ENCODE measurements around the gene ENOX1.
A peak's percentile ranks its signal among the peaks of the same experiment; 100 is the strongest.
"Not testable (repeated sequence)": the region's sequence is repeated elsewhere in the genome, so short reads cannot be mapped to it uniquely, and the experiment has no call there.

ENOX1 gene

DNA sequence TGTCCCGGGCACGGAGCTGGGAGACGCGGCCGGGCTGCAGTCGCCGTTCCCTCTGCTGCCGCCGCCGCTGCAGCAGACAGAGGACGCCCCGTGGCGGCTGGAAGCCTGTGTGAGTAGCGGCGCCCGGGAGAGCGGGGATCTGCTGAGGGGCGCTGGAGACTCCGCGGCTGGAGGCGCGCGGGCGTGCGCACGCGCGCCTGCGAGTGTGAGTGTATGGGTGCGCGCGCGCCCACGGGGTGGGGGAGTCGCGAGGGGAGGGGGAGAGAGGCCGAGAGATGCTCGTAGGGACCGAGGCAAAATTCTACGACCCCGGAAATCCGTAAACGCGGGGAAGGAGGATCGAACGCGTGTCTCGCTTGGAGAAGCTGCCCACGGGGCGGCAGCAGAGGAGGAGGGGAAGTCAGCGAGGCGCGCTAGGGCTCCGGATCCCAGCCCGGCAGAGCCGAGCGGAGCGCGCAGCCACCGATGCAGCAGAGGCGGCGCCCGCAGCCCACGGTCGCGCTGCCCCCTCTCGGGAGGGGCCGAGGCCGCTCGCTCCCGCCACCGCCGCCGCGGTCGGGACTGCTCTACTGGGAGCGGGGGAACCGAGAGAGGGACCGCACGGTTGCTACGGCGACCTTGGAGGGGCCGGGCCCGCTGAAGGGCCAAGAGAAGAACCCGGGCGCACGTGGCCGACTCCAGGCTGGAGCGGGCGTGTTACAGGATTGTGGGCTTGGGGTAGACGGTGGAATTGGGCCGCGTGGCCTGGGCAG, at the start of gene ENOX1:
Gene ENOX1 (minus strand): TSS at position 207 of the 752 bp plus-strand sequence.
- DNase-seq = peak; percentile 93

DNA sequence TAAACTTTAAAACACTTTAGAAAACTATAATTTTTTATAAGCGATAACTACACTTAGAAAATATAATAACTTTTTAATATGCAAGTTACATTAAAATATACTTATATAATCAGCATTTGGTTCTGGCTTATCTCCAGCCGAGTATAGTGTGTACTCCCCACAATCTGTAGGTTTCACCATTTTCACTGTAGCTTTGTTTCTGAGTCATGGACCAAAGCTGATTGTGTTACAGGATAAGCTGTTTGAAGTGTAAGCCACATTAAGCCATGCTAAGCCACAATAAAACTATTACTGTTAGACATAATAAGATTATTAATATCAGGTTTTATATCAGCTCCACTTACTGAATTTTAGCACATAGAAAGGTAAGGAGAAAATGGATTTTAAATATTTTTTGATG, 48.9 kb upstream of the ENOX1 start:
- no peak for DNase-seq

DNA sequence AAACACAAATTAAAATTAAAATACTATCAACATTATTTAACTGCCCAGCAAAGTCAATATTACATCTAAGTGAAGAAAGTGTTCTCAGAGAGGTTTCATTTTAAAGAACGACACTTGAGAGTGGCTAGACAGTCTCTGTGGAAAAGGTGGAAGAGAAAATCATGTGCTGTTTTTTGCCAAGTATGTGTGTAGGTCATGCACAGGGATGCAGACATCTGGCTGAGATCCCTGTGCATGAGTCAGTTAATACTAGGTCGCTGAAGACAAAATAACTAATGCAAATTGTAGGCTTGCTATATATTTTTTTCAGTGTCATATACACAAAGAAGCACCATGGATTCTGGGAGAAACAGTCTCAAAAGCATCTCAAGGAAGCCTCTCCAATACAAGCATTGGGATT, 44.3 kb upstream of the ENOX1 start:
- no peak for DNase-seq

DNA sequence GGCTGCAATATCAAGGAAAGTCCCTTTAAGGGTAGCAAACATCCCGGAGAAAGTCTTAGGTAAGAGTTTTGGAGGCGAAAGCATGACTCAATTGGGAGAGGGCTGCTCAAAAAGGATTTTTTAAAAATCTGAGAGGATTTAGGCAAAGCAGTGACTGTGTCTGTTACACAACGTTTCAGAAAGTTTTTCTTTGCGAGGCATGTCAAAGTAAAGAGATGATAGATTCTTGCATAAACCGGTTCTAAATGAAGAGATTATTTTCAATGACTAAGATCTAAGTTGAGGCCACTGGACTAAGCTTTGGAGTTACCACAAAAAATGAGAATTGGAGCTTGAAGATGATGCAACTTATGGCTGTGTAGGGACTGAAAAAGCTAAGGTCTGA, 43.7 kb upstream of the ENOX1 start:
- no peak for DNase-seq

DNA sequence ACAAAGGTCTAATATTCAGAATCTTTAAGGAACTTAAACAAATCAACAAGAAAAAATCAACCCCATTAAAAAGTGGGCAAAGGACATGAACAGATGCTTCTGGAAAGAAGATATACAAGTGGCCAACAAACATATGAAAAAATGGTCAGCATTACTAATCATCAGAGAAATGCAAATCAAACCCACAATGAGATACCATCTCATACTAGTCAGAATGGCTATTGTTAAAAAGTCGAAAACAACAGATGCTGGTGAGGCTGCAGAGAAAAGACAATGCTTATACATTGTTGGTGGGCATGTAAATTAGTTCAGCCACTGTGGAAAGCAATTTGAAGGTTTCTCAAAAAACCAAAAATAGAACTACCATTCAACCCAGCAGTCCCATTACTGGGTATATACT, 37.9 kb upstream of the ENOX1 start:
- DNase-seq = not testable (repeated sequence)

DNA sequence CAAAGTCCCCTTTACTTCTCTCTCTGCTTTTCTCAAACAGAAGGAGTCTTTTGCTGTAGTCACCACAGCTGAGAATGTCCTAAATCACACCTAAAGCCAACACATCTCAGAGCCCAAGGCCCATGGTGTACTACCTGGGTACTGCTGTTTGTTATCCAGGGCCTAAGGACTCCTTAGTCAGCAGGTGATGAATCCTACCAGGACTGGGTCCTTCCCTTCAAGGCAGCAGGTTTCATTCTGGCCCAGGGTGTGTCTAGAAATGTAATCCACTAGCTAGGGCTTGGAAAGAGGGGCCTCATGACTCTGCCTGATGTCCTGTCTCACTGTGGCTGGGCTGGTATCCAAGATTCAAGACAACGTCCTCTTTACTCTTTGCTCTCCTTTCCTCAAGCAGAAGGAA, 36.2 kb upstream of the ENOX1 start:
- no peak for DNase-seq

DNA sequence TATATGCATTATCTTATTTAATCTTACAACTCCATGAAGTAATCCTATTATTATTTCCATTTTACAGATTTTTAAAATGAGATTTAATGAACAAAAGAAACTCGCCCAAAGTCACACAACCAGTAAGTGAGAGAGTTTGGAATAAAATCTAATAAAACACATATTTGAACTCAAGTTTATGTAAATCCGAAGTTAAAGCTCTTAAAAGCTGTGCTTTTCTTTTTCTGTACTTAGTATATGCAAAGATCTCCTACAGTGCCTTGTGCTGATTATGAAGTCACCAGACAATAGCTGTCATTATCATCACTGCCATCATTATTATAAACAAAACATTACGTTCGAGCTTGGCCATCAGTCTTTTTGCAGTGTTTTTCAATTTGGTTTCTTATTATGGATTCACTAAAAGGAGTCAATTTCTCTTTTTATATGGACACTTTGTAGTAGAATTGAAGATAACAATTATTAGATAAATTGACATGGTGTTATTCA, 29.7 kb upstream of the ENOX1 start:
- DNase-seq = no peak

DNA sequence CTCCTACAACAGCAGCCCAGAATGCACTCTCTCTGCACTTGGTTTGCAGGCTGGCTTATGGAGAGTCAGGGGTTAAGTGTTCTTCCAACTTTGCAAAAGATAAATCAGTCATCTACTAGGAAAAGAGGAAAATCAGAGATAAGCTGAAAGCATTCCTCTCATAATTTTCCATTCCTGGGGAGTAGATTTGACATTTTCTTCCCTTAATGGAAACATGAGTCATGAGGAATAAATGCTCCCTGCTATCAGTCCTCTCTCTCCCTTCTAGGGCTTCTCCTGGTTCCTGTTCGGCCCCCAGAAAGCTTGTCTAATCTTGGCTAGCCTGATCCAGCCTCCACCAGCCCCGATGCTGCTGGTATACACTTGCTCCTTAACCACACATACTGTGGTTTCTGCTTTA, 28.4 kb upstream of the ENOX1 start:
- DNase-seq = no peak

DNA sequence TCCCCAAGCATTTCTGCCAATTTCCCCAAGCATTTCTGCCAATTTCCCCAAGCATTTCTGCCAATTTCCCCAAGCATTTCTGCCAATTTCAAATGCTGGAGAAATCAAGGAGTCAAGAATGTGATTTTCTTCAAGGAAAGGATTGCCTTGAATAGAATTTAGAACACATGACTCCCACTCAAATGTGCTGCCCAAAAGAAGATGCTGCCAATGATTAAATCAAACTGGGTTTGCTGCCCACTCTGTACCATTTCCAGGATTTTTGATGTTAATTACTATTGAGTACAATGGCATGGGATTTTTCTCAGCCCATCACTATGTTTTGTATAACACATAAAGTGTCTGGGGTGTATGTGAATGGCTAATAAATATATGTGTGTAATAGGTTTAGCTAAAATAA, 21.9 kb upstream of the ENOX1 start:
- no peak for DNase-seq

DNA sequence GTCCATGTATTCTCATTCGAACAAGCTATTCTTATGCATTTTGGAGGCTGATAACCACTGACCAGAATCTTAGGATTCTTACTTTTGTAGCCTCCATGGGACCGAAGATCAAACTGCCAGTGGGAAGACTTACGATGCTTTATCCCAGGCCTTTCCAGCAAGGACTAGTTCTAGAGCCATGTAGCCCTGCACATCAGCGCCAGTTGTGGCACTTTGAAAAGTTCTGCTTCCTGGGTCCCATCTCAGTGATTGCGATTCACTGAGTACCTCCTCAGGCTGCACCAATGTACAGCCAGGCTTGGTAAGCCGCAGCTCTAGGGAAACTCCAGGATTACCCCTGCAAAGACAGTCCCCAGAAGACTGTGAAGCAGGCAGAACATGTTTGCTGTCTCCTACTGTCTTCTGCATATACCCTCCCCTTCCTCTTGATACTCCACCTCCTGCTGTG, 18.9 kb upstream of the ENOX1 start:
- DNase-seq = no peak

DNA sequence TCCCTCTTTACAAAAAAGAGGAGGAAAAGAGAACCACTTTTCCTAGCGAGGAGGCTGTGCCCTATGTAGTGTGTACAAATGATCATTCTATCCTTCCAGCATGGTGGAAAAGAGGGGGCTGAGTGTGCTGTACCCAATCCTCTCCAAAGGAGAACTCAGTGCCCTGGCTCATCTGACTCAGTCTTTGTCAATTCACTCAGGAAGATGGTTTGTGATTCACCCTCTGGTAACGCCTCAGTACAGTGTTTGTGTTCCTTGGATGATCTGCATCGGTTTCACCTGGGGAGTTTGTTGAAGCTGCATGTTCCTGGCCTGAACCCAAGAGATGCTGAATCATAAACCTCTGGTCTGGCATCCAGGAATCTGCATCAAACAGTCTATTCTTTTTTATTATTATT, 18.3 kb upstream of the ENOX1 start:
- DNase-seq = no peak

DNA sequence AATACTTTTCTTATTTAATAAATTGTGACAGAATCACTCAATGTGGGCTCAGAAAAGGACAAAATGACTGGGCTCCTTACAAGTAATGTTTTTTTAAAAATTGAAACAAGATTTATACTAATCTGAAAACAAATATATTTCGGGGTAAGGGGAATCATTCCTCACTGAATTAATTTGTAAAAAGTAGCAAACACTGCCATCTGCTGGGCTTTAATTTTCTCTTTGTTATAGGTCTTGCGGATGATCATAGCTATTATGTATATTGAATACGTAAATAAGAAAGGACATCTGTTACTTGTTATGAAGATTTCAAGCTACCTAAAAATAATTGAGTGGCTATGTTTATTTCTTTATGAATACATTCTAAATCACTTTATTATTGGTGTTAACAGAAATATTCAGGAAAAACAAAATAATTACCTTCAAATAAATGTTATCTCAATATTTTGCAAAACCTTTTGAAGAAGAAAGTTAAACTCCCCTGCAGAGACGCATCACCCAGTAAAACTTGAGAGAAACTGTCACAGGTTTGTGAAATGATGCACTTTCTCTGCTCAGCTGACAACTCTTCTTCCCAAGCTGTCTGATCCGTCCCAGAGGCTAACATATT, 17.8 kb upstream of the ENOX1 start:
- DNase-seq = peak; percentile 38

DNA sequence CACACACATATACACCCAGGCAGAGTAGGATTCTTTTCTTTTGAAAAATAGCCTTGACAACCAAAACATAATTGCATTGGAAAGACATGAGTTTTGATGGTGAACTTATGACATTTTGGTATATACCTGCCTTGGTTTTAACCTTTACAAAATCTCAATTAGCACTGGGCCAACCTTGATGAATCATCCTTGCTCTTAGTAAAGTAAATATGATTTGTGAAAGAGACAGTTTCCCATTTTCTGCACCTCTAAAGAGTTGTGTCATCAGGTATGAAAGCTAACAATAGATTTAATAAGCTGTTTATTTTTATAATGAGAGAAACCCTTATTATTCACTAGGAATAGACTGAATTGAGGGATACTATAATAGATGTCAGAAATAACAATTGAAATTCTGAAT, 15.7 kb upstream of the ENOX1 start:
- no peak for DNase-seq

DNA sequence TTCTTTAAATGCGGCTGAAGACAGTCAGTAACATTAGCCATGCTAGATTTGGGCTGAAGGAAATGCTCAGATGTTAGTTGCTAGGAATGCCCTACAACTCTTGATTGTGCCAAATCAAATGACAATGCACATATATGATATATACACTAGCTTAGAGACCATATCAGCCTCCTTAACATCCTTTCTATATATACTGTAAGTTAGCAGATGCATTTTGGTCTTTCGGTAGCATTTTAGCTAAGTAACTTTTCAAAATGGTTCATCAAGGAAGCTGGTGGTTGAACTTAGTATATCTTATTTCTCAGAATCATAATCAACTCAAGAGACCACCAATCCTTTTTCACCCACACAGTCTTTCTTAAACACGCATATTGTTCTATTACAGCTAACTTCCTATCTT, 14.1 kb upstream of the ENOX1 start:
- no peak for DNase-seq

DNA sequence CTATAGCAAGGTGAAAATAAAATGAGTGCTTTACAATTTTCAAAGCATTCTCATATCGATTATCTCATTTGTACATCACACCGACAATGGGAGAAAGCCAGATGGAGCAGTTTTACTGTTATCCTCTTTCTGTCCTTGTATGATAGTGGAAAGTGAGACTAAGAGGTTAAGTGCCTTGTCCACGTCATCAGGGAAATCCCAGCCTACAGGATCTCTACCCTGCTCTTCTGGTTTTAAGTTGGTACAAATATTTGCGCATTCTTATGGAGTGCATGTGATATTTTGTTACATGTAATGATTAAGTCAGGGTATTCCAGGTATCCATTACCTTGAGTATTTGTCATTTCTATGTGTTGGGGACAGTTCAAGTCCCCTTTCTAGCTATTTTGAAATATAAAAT, 12.4 kb upstream of the ENOX1 start:
- no peak for DNase-seq

DNA sequence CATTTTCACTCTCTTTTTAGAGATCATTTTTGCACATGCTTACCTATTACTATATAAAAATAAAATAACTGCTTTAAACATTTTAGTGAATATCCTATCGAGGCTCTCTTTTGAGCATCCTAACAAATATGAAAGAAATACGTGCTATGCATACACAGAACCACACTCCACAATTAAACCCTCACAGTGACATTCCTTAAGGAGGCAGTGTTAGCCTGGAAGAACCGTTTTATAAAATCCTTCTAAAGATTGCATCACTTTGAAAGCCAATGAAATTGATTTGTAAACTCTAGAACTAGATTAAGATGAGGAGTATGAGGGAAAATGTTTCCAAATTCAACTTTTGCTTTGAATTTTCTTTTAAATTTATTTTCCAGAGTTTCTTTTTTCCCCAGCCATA, 11.1 kb upstream of the ENOX1 start:
- DNase-seq = no peak

DNA sequence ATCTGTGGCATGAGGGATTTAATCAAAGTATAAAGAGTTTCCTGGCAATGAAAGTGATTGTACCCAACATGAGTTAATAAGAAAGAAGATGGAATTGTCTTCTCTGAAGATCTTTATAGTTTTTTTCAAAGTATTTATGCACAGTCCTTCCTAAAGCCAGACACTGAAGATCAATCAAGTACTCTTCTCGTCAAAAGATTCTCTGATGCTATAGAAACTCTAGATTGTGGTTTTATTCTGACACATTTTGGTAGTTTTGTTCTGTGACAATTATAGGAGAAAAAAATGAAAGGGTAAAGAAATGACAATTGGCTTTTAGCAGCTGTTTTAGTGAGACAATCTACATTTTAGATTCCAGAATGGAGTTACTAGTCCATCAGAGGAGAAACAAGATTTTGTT, 10.4 kb upstream of the ENOX1 start:
- no peak for DNase-seq

DNA sequence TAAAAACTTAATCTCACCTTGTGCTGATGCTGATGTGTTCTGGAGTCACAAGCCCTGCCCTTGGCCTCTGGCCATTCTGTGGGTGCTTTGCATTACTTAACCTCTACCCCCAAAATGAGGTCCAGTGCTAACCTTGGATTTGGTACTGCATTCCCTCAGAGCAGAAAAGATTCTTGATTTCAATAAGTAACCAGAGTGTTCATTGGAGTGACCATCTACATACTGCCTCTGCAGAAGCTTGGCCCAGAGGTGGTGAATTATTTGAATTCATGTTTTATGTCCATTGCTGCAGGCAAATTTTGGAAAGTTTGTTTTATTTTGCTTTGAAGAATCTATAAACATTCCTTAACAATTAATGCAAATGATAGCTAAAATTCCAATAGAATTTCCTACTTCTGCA, 7.6 kb upstream of the ENOX1 start:
- DNase-seq = no peak

DNA sequence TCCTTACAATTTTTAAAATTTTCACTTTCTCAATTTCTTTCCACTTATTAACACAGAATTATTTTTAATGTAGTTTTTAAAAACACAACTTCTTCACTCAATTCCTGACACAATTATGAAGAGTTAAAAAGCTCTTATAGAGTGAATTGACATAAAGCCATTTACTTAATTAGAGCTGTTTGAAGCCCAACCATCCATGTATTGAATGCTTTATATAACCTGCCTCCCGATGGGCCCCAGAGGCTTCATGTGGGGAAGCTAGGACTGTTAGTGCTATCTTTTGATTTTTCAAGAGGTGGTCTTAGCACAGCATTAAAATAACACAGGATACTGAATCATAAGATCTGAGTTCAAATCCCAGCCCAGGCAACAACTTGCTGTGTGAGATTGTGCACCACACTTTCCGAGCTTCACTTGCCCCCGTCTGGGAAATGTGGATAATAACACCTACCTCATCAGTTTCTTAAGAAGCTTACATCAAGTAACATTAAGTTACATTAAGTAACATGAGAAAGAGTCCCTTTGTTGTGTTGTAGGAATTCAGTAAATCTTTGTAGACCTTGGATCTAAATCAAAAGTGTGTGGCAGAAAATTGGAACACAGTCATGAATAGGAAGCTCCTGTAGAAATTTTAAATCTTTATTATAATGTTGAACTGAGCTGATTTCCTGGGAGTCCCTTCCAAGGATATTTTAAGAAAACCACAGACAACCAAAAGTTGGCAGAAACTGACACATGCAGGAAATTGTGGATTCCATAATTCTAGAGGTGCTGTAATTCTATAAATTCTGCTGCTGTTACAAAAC, 5.5 kb upstream of the ENOX1 start:
- DNase-seq = no peak

DNA sequence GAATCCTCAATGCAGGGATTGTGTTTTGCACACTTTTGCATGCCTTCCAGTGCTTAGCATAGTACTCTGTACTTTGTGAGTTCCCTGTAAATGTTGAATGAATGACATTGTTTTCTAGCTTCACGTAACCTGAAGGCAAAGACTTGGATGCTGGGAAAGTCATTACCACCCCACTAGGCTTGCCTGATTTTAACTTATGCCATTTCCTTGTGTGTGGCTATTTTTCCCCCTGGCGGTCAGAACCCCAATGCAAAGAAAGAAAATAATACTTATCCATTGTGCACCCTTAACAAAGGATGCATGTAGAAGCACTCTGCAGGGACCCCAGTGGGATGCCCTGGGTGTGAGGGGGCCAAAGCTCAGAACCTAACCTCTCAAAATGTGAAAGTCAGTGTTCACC, 1.2 kb upstream of the ENOX1 start:
- peak; percentile 58 for DNase-seq

DNA sequence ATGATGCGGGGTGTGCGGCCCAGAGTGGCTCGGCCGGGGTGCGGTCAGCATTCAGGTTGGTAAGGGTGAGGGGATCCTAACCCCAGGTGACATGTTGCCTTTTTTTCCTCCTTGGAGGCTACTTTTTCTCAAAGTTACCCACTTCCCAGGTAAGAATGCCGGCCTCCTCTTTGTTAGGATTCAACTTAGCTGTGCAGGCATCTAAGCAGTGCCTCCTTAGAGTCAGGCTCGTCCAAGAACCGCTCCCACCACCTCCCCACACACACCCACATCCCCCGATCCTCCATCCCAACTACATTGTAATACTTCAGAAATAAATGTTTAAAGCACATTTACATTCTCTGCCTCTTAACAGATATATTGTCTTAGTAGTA, 733 bp upstream of the ENOX1 start:
- DNase-seq = no peak

DNA sequence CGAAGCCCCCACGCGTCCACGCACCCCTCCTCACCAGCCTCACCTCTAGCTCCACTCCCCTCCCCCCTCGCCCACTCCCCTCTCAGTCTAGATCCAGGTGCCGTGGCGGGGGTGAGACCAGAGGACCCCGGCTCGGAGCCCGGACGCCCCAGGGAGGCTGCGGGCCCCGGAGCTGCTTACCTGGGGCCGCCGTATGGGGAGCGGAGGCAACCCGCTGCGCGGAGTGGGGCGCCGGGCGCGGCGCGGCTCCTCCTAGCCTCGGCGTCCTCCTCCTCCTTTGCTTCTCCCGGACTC, 353 bp downstream of the ENOX1 start:
- no peak for DNase-seq

DNA sequence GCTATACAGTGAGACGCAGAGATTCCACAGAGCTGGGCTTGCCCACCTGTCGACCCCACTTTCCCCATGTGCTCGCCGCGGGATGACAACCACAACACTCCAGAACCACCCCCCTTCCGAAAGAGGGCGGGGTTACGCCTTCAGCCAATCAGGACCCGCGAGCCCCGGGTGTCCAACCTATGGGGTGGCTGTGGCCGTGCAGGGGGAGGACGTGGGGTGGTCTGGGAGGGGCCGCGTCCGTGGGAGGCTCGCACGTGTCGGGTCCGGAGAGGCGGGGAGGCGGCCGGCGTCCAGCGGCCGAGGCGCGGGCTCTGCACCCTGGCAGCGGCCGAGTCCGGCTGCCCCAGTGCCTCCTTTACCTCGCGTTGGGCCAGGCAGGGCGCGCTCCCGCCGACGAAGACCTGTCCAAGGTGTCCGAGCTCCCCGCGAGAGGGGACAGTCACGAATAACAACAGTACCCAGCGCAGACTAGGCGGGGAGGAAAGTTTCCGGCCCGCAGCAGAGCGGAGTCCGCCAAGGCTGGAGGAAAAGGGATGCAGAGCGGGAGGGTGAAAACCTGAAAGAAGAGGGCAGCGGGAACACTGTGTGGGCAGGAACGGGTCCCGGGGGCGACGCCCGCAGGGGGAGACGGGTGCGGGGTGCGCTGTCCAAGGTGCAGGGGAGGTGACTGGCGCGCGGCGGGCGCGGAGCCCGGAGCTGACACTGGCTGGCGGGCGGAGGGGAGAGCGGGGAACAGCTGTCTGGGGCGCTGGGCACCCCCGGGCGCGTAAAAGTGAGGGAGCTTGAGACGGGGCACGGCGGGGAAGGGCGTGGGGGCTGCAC, 911 bp downstream of the ENOX1 start:
- DNase-seq = peak; percentile 84

All from retina (tissue), 1 donor.